Smooth muscle cell (in vitro differentiated cells): ENCODE results near the gene KIAA1191. TPM values are rescaled to one million over a fixed set of nuclear protein-coding genes. Genes with fewer than 3 reads are reported as not detected.

Experiments used
- DNase-seq: peaks from one replicate; lab custom pipeline; 2025; ENCODE audit not compliant: unreplicated experiment; lab: John Stamatoyannopoulos, UW
- H2AFZ ChIP-seq: fragments of 200-600 bp; sonication (generic); 2 replicates; pipeline ENCODE4 v1.6.0; 2016; ENCODE audit warnings: antibody characterized with exemption, low read depth, mild to moderate bottlenecking
- H3F3A ChIP-seq: fragments of 200-600 bp; sonication (generic); 2 replicates; pipeline ENCODE4 v1.6.0; 2017; ENCODE audit warnings: antibody characterized with exemption, low read depth
- H3K27ac ChIP-seq: fragments of 200-600 bp; sonication (generic); 2 replicates; pipeline ENCODE4 v1.5.1; 2016; ENCODE audit warnings: low read depth, mild to moderate bottlenecking
- H3K27me3 ChIP-seq: fragments of 200-600 bp; sonication (generic); 2 replicates; pipeline ENCODE4 v1.6.1; 2016; ENCODE audit warnings: low read depth, mild to moderate bottlenecking
- H3K36me3 ChIP-seq: fragments of 200-600 bp; sonication (generic); 2 replicates; pipeline ENCODE4 v1.5.1; 2016; ENCODE audit warnings: low read depth
- H3K4me1 ChIP-seq: fragments of 200-600 bp; sonication (generic); 2 replicates; pipeline ENCODE4 v1.5.1; 2016; ENCODE audit warnings: low read depth
- H3K4me2 ChIP-seq: fragments of 200-600 bp; sonication (generic); 2 replicates; pipeline ENCODE4 v1.6.0; 2016; ENCODE audit warnings: mild to moderate bottlenecking
- H3K4me3 ChIP-seq: fragments of 200-600 bp; sonication (generic); 2 replicates; pipeline ENCODE4 v1.5.1; 2016; ENCODE audit warnings: mild to moderate bottlenecking
- H3K79me2 ChIP-seq: fragments of 200-600 bp; sonication (generic); 2 replicates; pipeline ENCODE4 v1.6.0; 2016; ENCODE audit warnings: low read depth, mild to moderate bottlenecking
- H3K9ac ChIP-seq: fragments of 200-600 bp; sonication (generic); 2 replicates; pipeline ENCODE4 v1.6.0; 2016; ENCODE audit warnings: low read depth
- H3K9me3 ChIP-seq: fragments of 200-600 bp; sonication (generic); replicated peaks from 2 replicates; pipeline ENCODE4 v1.5.1; 2016; ENCODE audit warnings: low read depth
- H4K20me1 ChIP-seq: fragments of 200-600 bp; sonication (generic); 2 replicates; pipeline ENCODE4 v1.6.0; 2016; ENCODE audit warnings: low read depth
- CTCF ChIP-seq: fragments of 200-600 bp; sonication (generic); IDR thresholded peaks from 2 replicates; pipeline ENCODE4 v1.5.1; 2017; ENCODE audit warnings: borderline replicate concordance, mild to moderate bottlenecking, antibody characterized with exemption; ENCODE audit not compliant: insufficient read depth, poor library complexity, severe bottlenecking
- WGBS: methylation state at CpG from one replicate; pipeline ENCODE4 v1.1.7; 2016; ENCODE audit warnings: low lambda C conversion rate; 5-methylcytosine and 5-hydroxymethylcytosine counted together
- polyA plus RNA-seq: library from polyadenylated mRNA; unstranded; fragments of >200 nt; fragmentation: Nextera tagmentation; extraction: Ambion mirVana; gene quantifications from 2 replicates; pipeline ENCODE4 v1.2.1, GENCODE V29; 2016
- total RNA-seq: library from RNA; depleted of rRNA; stranded (reverse); fragments of >200 nt; gene quantifications from 2 replicates; pipeline ENCODE4 v1.2.3, GENCODE V29; 2014

KIAA1191 gene
- total and polyA plus RNA-seq, 2 experiments from 2014 or later, result 71.6 to 80.3 TPM

GRCh38 chr5:176381979-176382378, 20.4 kb upstream of the KIAA1191 start:
- H3F3A ChIP-seq, result no peaks in the 10 kb centered on the region
- no peak overlapping the region for H3K4me3 ChIP-seq
- H3K79me2 ChIP-seq, result peaks cover 17% of the 10 kb centered on the region
- H2AFZ ChIP-seq, result no peak overlapping the region
- no peaks in the 10 kb centered on the region for H4K20me1 ChIP-seq
- H3K4me1 ChIP-seq, result peaks cover 1% of the 10 kb centered on the region
- H3K9me3 ChIP-seq, result no peaks in the 10 kb centered on the region
- H3K9ac ChIP-seq, result no peak overlapping the region
- no peak for TF ChIP-seq CTCF
- peaks cover 7% of the 10 kb centered on the region for H3K36me3 ChIP-seq
- no peak overlapping the region for H3K27ac ChIP-seq
- no peak for DNase-seq
- no peak overlapping the region for H3K4me2 ChIP-seq
- 97% methylated on average over 3 of the region's 3 CpGs for WGBS
- no peaks in the 10 kb centered on the region for H3K27me3 ChIP-seq

- no peak overlapping the region for H3K9ac ChIP-seq
- peaks cover 7% of the 10 kb centered on the region for H3K36me3 ChIP-seq
- H3K9me3 ChIP-seq, result no peaks in the 10 kb centered on the region
- no peaks in the 10 kb centered on the region for H4K20me1 ChIP-seq
- H3F3A ChIP-seq, result no peaks in the 10 kb centered on the region
- H3K27me3 ChIP-seq, result no peaks in the 10 kb centered on the region
- no peak overlapping the region for H3K4me3 ChIP-seq
- peaks cover 13% of the 10 kb centered on the region for H3K79me2 ChIP-seq
- no peak overlapping the region for H3K27ac ChIP-seq
- H3K4me1 ChIP-seq, result no peaks in the 10 kb centered on the region
- TF ChIP-seq CTCF, result no peak
- no peak overlapping the region for H3K4me2 ChIP-seq
- WGBS, result 97% methylated on average over 3 of the region's 3 CpGs
- DNase-seq, result no peak
- H2AFZ ChIP-seq, result no peak overlapping the region
These were observed 19.9 kb upstream of the KIAA1191 start for GRCh38 chr5:176381423-176381822.

GRCh38 chr5:176379881-176380280, 18.3 kb upstream of the KIAA1191 start:
- peaks cover 4% of the 10 kb centered on the region for H3K36me3 ChIP-seq
- H3K9me3 ChIP-seq, result no peaks in the 10 kb centered on the region
- H3K79me2 ChIP-seq, result no peaks in the 10 kb centered on the region
- TF ChIP-seq CTCF, result no peak
- H3K4me3 ChIP-seq, result no peak overlapping the region
- H2AFZ ChIP-seq, result no peak overlapping the region
- DNase-seq, result no peak
- no peaks in the 10 kb centered on the region for H3K27me3 ChIP-seq
- H3K9ac ChIP-seq, result no peak overlapping the region
- no peak overlapping the region for H3K27ac ChIP-seq
- no peaks in the 10 kb centered on the region for H3F3A ChIP-seq
- WGBS, result 91% methylated on average over 3 of the region's 3 CpGs
- no peaks in the 10 kb centered on the region for H3K4me1 ChIP-seq
- H3K4me2 ChIP-seq, result no peak overlapping the region
- no peaks in the 10 kb centered on the region for H4K20me1 ChIP-seq

- Histone ChIP-seq H3K4me1 (no peaks in the 10 kb centered on the region), H3K27me3 (no peaks in the 10 kb centered on the region), H3F3A (no peaks in the 10 kb centered on the region), H3K36me3 (no peaks in the 10 kb centered on the region), H3K9me3 (no peaks in the 10 kb centered on the region), H2AFZ (no peak overlapping the region), H3K9ac (no peak overlapping the region), H3K4me2 (no peak overlapping the region), H3K4me3 (no peak overlapping the region), H4K20me1 (no peaks in the 10 kb centered on the region), H3K79me2 (no peaks in the 10 kb centered on the region), H3K27ac (no peak overlapping the region)
- DNase-seq, result no peak
- WGBS, result 93% methylated on average over 7 of the region's 7 CpGs
- no peak for TF ChIP-seq CTCF
These were observed 11.7 kb upstream of the KIAA1191 start for GRCh38 chr5:176373100-176373818.
